A549 (cell line): ENCODE results near the gene TMEM132D.

Experiments used
- CEBPB ChIP-seq, 2 experiments: fragments of >200 bp in 1 of 2; sonication (Bioruptor Twin) in 1 of 2; formaldehyde crosslinking in 1 of 2; IDR thresholded peaks; 2 replicates each; pipeline ENCODE4 v1.6.1; 2012 to 2016
- CHD2 ChIP-seq: fragments of 150-350 bp; IDR thresholded peaks from 2 replicates; pipeline ENCODE4 v1.6.1; 2014; ENCODE audit warnings: low read length; ENCODE audit not compliant: partially characterized antibody
- CTCF ChIP-seq: fragments of >200 bp; sonication (Bioruptor Twin); formaldehyde crosslinking; IDR thresholded peaks from 3 replicates; pipeline ENCODE4 v1.5.1; 2016
- MAFK ChIP-seq: fragments of 450-650 bp; IDR thresholded peaks from 2 replicates; pipeline ENCODE4 v1.6.1; 2014; ENCODE audit not compliant: partially characterized antibody
- NR3C1 ChIP-seq: fragments of >200 bp; sonication (Bioruptor Twin); formaldehyde crosslinking; IDR thresholded peaks from 3 replicates; pipeline ENCODE4 v1.6.1; 2017
- POLR2A ChIP-seq: IDR thresholded peaks from 2 replicates; pipeline ENCODE4 v1.6.1; 2012; ENCODE audit warnings: mild to moderate bottlenecking, low read length

- TF ChIP-seq NR3C1 (no peak), CTCF (no peak), MAFK (no peak), POLR2A (no peak), CEBPB (IDR thresholded peaks at IDR 0.05) (no peak), CHD2 (no peak)
Measured at GRCh38 chr12:129294868-129295267, 609.0 kb downstream of the TMEM132D start.
